Glutamatergic neuron (in vitro differentiated cells): ENCODE measurements around the gene ZNF777. TPM values are rescaled to one million over a fixed set of nuclear protein-coding genes. Genes with fewer than 3 reads are reported as not detected.

Experiments used
- DNase-seq: peaks from one replicate; pipeline ENCODE4 v3.0.0; 2022
- H3K27ac Mint-ChIP-seq: one replicate; pipeline ENCODE4 v1.8.0; 2020; ENCODE audit warnings: mild to moderate bottlenecking, mixed read lengths, inconsistent platforms; ENCODE audit not compliant: unreplicated experiment
- H3K27me3 Mint-ChIP-seq: one replicate; pipeline ENCODE4 v1.8.0; 2020; ENCODE audit warnings: mild to moderate bottlenecking, moderate library complexity, mixed read lengths, inconsistent platforms; ENCODE audit not compliant: unreplicated experiment
- H3K36me3 Mint-ChIP-seq: one replicate; pipeline ENCODE4 v1.8.0; 2020; ENCODE audit warnings: mild to moderate bottlenecking, mixed read lengths, inconsistent platforms; ENCODE audit not compliant: unreplicated experiment
- H3K4me1 Mint-ChIP-seq: one replicate; pipeline ENCODE4 v1.8.0; 2020; ENCODE audit warnings: mild to moderate bottlenecking, low read depth, mixed read lengths, inconsistent platforms; ENCODE audit not compliant: unreplicated experiment
- H3K4me3 Mint-ChIP-seq: one replicate; pipeline ENCODE4 v1.8.0; 2020; ENCODE audit warnings: mild to moderate bottlenecking, mixed read lengths, inconsistent platforms; ENCODE audit not compliant: unreplicated experiment
- H3K9me3 Mint-ChIP-seq: one replicate; pipeline ENCODE4 v1.8.0; 2020; ENCODE audit warnings: mild to moderate bottlenecking, moderate library complexity, mixed read lengths, inconsistent platforms; ENCODE audit not compliant: unreplicated experiment
- total RNA-seq: library from RNA; stranded (reverse); fragmentation: NEBNext Ultra II Directional; extraction: Animal tissue kit (Norgen Biotek cat#: 25700); gene quantifications from one replicate; pipeline ENCODE4 v1.2.1, GENCODE V29; 2021; ENCODE audit not compliant: unreplicated experiment
- TF ChIP-seq, protein P1 (sequence below): fragments of 200-600 bp; sonication (generic); IDR thresholded peaks from one replicate; pipeline ENCODE4 v1.5.0; 2021; ENCODE audit not compliant: partially characterized antibody, unreplicated experiment

The ZNF777 gene
- total RNA-seq, 1 donor from 2014 or later: 18.0 TPM

DNA sequence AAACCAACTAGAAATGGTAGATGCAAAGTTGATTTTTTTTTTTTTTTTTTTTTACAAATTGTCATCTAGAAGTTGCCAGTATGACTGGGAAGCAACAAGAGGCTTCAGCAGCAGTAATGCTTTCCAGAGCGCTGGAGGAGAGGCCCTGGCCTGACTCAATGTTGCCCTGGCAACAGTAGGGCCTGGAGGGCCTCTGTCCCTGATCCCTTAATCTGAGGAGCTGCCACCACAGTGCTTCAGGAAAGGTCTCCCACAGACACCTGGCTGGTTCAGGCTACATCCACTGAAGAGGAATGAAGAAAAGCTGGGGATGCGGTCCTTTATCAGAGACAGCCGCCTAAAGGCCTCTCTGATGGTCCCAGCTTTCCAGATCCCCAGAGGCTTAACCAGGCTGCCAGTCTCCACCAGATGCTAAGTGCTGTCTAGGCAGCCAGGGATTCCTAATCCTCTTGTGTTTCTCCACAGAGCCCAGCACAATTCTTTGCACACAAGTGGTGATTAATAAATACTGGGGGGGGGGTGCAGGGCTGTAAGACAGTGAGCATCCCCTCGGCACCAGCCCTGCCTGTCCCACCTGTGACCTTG is 33.7 kb downstream of the ZNF777 start:
- peaks cover 3% of the 10 kb centered on the region for H3K9me3 Mint-ChIP-seq
- peaks cover 7% of the 10 kb centered on the region for H3K36me3 Mint-ChIP-seq
- peaks cover 15% of the 10 kb centered on the region for H3K4me1 Mint-ChIP-seq
- peak; percentile 59 for DNase-seq
- H3K27me3 Mint-ChIP-seq: peaks cover 2% of the 10 kb centered on the region
- peak overlapping the region; percentile 34 for H3K4me3 Mint-ChIP-seq
- H3K27ac Mint-ChIP-seq: peak overlapping the region; percentile 68
- TF ChIP-seq, protein P1, sequence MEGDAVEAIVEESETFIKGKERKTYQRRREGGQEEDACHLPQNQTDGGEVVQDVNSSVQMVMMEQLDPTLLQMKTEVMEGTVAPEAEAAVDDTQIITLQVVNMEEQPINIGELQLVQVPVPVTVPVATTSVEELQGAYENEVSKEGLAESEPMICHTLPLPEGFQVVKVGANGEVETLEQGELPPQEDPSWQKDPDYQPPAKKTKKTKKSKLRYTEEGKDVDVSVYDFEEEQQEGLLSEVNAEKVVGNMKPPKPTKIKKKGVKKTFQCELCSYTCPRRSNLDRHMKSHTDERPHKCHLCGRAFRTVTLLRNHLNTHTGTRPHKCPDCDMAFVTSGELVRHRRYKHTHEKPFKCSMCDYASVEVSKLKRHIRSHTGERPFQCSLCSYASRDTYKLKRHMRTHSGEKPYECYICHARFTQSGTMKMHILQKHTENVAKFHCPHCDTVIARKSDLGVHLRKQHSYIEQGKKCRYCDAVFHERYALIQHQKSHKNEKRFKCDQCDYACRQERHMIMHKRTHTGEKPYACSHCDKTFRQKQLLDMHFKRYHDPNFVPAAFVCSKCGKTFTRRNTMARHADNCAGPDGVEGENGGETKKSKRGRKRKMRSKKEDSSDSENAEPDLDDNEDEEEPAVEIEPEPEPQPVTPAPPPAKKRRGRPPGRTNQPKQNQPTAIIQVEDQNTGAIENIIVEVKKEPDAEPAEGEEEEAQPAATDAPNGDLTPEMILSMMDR: no peak

DNA sequence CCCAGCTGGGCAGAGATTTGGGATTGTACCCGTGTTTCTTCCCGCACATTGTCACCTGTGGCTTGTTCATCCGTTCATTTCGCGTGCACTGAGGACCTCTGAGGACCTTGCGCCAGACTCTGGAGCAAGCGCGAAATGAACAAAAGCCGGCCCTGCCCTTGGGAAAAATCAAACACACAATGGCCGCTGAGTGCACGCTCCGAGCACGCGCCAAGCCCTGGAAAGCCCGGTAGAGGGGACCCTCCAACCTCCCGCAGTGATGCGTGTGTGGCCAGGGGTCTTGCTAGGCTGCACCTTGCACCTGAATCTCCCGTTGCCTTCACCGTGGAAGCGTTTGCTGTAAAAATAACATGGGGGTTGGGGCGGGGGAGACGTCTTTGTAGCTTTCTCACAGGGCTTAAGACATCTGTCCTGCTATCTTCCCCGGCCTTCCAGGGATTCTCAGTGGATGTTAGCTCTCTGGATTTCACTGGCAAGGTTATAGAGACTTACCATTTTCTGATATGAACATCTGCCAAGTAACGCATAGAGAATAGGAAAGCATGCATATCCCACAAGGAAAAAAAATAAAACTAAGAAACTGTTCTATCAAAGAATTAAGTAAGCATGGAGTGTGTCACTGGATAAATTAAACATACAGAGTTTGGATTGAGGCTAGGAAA is 37.3 kb downstream of the ZNF777 start:
- Mint-ChIP-seq H3K27me3 (peaks cover 7% of the 10 kb centered on the region), H3K4me3 (peak overlapping the region; percentile 20), H3K36me3 (no peaks in the 10 kb centered on the region), H3K4me1 (peaks cover 15% of the 10 kb centered on the region), H3K9me3 (no peaks in the 10 kb centered on the region), H3K27ac (peak overlapping the region; percentile 54)
- peak; percentile 65 for DNase-seq
- TF ChIP-seq, protein P1: no peak

DNA sequence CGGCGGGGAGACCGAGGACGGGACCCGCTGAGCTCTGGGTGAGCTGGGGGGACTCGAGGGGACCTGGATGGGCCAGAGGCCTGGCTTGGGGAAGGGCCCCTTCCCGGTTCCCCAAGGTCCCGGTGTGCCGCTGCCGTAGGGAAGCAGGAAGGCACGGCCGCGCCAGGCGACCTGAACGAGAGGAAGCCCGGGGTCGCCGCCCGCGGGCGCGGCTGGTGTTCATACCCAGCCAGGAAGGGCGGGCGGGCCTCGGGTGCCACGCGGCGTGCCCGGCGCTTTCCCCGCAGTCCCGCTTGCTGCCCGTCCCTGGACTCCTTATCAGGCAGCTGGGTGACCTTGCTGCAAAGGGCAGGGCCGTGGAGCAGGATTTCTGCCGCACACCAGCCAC is 38.0 kb downstream of the ZNF777 start:
- Mint-ChIP-seq H3K4me1 (peaks cover 15% of the 10 kb centered on the region), H3K4me3 (peak overlapping the region; percentile 20)
- TF ChIP-seq, protein P1: no peak

DNA sequence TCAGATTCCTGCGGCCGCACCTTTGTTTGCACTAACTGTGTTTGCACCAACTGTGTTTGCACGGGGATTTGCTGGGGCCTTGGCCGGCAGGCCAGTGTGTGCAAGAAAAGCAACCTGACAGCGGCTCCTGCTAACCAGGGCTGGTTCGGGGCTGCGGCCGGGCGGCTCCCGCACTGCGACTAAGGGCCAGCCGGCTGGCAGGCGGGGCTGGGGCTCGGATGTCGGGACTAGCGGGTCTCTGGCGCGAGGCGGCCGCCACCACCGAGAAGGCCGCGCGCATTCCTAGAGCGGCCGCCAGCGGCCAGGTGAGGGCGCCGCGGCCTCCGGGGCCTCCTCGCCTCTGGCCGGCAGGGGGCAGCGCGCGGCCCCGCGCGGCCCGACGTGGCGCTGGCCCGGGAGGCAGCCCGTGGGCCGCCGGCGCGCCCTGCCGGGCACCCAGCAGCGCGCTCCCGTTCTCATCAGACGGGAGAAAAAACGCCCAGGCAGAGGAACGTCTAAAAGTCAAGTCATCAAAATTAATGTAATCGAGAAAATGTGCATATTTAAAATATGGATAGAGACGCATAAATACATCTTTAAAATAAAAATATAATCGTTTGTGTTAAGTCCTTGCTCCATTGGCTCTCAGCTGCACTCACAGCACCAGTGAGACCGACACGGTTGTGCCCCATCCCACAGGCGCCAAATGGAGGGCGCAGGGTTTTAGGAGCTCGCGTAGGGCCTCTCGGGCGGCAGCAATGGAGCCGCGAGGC is 38.5 kb downstream of the ZNF777 start:
- Mint-ChIP-seq H3K4me1 (peaks cover 14% of the 10 kb centered on the region), H3K36me3 (no peaks in the 10 kb centered on the region), H3K4me3 (peak overlapping the region; percentile 30), H3K9me3 (no peaks in the 10 kb centered on the region), H3K27ac (peak overlapping the region; percentile 43), H3K27me3 (peaks cover 7% of the 10 kb centered on the region)
- TF ChIP-seq, protein P1: peak; percentile 31
- peak; percentile 77 for DNase-seq

More for the DNA sequence above, 38.0 kb downstream of the ZNF777 start:
- Mint-ChIP-seq H3K27me3 (peaks cover 7% of the 10 kb centered on the region), H3K27ac (peak overlapping the region; percentile 54), H3K9me3 (no peaks in the 10 kb centered on the region), H3K36me3 (no peaks in the 10 kb centered on the region)
- no peak for DNase-seq

DNA sequence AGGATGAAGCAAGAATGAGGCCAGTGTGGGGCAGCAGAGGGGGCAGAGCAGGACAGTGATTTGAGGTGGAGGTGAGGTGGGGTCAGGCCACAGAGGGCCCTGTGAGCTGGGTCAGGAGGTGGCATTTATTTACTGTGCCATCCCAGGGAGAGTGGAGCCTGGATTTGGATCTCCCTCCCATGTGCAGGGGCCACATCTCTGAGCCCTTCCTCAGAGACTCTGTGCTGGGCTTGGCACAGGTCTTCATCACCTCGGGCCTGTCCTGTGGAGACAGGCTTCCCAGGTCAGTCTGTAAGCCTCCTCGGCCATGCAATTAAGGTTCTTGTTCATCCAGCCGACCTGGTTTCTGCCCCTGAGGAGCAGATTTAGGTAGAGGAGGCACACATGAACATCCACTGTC is 40.9 kb downstream of the ZNF777 start:
- Mint-ChIP-seq H3K27ac (no peak overlapping the region), H3K4me3 (peak overlapping the region; percentile 10), H3K36me3 (no peaks in the 10 kb centered on the region), H3K27me3 (peaks cover 9% of the 10 kb centered on the region), H3K4me1 (peaks cover 9% of the 10 kb centered on the region), H3K9me3 (peaks cover 5% of the 10 kb centered on the region)
- DNase-seq: no peak
- TF ChIP-seq, protein P1: no peak
